ENCODE measurements around the gene CD81. TPM values are rescaled to one million over a fixed set of nuclear protein-coding genes. Genes with fewer than 3 reads are reported as not detected.

CD81 gene
- total and polyA plus RNA-seq, 10 of the 15 experiments (the other 5 are each of a cell fraction or from before 2014, with no cell fraction given) = 2.0 to 145 (median 57.2) TPM

- H4K20me1 ChIP-seq (ENCODE audit: control insufficient read depth, insufficient read depth) = no peaks in the 10 kb centered on the region
- in situ Hi-C loops (cut with MboI) = no loop called here
- ChIA-PET POLR2A (no interaction called here), RAD21 (ENCODE audit: unreplicated experiment) (interaction anchor here (0.6 kb wide), 1 partner anchor 620 kb away, joined by 3 read pairs; no protein-coding TSS in a partner anchor), SMC1A (ENCODE audit: uncharacterized antibody, unreplicated experiment) (no interaction called here), CTCF (interaction anchor here (5.1 kb wide), 1 partner anchor 97 kb away, joined by 37 read pairs; no protein-coding TSS in a partner anchor)
- intact Hi-C loops (cut with micrococcal nuclease; ENCODE audit: unreplicated experiment) = loop anchor here (5.0 kb wide), 1 partner anchor 550 kb away; the partner anchor contains the start of gene LSP1
- peak overlapping the region; percentile 92; the same call in 1 of the 2 replicates for H3K4me3 ChIP-seq
- no peaks in the 10 kb centered on the region for H3K27me3 ChIP-seq (replicated peaks in 1 of 2; ENCODE audit: control insufficient read depth in 2 of 2, insufficient read depth in 2 of 2, low read length in 1 of 2)
- H3K9ac ChIP-seq (ENCODE audit: control insufficient read depth, insufficient read depth, low read length) = 0 out of 2 replicates have a peak overlapping the region, but pooled peaks have one; percentile 81
- no peak overlapping the region for H3K27ac ChIP-seq (ENCODE audit: control insufficient read depth, insufficient read depth)
- FAIRE-seq = no peak
- 93% methylated on average over 12 of the region's 13 CpGs for WGBS (ENCODE audit: insufficient coverage, insufficient replicate concordance, low lambda C conversion rate, missing lambda C conversion rate)
- no peak for DNase-seq (ENCODE audit: low read depth, low spot score)
- peaks cover 4 to 5% of the 10 kb centered on the region in 2 experiments; a peak in 3 of 4 replicates for H3K36me3 ChIP-seq (ENCODE audit: control insufficient read depth in 2 of 2, insufficient read depth in 2 of 2, low read length in 1 of 2)
- H3K9me3 ChIP-seq (replicated peaks; ENCODE audit: control insufficient read depth, insufficient read depth, low read length) = no peaks in the 10 kb centered on the region
- no TSS peak for BruUV-seq (replicated peaks)
- peaks cover 10% of the 10 kb centered on the region for H3K4me1 ChIP-seq (ENCODE audit: control insufficient read depth, insufficient read depth, low read length)
- no peak overlapping the region for H2AFZ ChIP-seq (ENCODE audit: control insufficient read depth, low read depth, low read length)
- H3K79me2 ChIP-seq (ENCODE audit: control insufficient read depth, insufficient read depth, low read length) = peaks cover 24% of the 10 kb centered on the region
- 0 out of 2 replicates have a peak, but pooled peaks have one; percentile 24 for TF ChIP-seq POLR2A (IDR thresholded peaks at IDR 0.05; ENCODE audit: low read depth, low read length)
- TF ChIP-seq POLR2AphosphoS5 (IDR thresholded peaks at IDR 0.05; ENCODE audit: low read length) = no peak
- no peak for TF ChIP-seq SMARCA5 (IDR thresholded peaks at IDR 0.05)
- no peak for TF ChIP-seq SRF (IDR thresholded peaks at IDR 0.05; ENCODE audit: low read depth in 2 of 2, low read length in 2 of 2)
- ATAC-seq = no peak
- H3K4me2 ChIP-seq (ENCODE audit: control insufficient read depth, insufficient read depth) = peak overlapping the region; percentile 93
Measured at GRCh38 chr11:2402106-2402505, 25.0 kb downstream of the CD81 start.

DNA sequence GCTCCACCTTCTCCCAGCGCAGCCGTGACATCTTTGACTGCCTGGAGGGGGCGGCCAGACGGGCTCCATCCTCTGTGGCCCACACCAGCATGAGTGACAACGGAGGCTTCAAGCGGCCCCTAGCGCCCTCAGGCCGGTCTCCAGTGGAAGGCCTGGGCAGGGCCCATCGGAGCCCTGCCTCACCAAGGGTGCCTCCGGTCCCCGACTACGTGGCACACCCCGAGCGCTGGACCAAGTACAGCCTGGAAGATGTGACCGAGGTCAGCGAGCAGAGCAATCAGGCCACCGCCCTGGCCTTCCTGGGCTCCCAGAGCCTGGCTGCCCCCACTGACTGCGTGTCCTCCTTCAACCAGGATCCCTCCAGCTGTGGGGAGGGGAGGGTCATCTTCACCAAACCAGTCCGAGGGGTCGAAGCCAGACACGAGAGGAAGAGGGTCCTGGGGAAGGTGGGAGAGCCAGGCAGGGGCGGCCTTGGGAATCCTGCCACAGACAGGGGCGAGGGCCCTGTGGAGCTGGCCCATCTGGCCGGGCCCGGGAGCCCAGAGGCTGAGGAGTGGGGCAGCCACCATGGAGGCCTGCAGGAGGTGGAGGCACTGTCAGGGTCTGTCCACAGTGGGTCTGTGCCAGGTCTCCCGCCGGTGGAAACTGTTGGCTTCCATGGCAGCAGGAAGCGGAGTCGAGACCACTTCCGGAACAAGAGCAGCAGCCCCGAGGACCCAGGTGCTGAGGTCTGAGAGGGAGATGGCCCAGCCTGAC, 26.0 kb downstream of the CD81 start:
- no peak for ATAC-seq
- ChIA-PET SMC1A (ENCODE audit: uncharacterized antibody, unreplicated experiment) (no interaction called here), CTCF (interaction anchor here (1.1 kb wide), 1 partner anchor 16 kb away, joined by 3 read pairs; no protein-coding TSS in a partner anchor), RAD21 (ENCODE audit: unreplicated experiment) (no interaction called here), POLR2A (no interaction called here)
- no peaks in the 10 kb centered on the region for H3K27me3 ChIP-seq (replicated peaks in 1 of 2; ENCODE audit: control insufficient read depth in 2 of 2, insufficient read depth in 2 of 2, low read length in 1 of 2)
- intact Hi-C loops (cut with micrococcal nuclease; ENCODE audit: unreplicated experiment) = loop anchor here (5.0 kb wide), 1 partner anchor 551 kb away; the partner anchor contains the start of gene LSP1
- in situ Hi-C loops (cut with MboI) = no loop called here
- FAIRE-seq = no peak
- H3K27ac ChIP-seq (ENCODE audit: control insufficient read depth, insufficient read depth) = no peak overlapping the region
- H3K4me1 ChIP-seq (ENCODE audit: control insufficient read depth, insufficient read depth, low read length) = peaks cover 10% of the 10 kb centered on the region
- peaks cover 2 to 5% of the 10 kb centered on the region in 2 experiments; a peak in 3 of 4 replicates for H3K36me3 ChIP-seq (ENCODE audit: control insufficient read depth in 2 of 2, insufficient read depth in 2 of 2, low read length in 1 of 2)
- H3K4me2 ChIP-seq (ENCODE audit: control insufficient read depth, insufficient read depth) = no peak overlapping the region
- H3K9me3 ChIP-seq (replicated peaks; ENCODE audit: control insufficient read depth, insufficient read depth, low read length) = no peaks in the 10 kb centered on the region
- TF ChIP-seq, protein P1, sequence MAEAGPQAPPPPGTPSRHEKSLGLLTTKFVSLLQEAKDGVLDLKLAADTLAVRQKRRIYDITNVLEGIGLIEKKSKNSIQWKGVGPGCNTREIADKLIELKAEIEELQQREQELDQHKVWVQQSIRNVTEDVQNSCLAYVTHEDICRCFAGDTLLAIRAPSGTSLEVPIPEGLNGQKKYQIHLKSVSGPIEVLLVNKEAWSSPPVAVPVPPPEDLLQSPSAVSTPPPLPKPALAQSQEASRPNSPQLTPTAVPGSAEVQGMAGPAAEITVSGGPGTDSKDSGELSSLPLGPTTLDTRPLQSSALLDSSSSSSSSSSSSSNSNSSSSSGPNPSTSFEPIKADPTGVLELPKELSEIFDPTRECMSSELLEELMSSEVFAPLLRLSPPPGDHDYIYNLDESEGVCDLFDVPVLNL (IDR thresholded peaks at IDR 0.05; ENCODE audit: low read depth, low read length) = no peak
- TF ChIP-seq NKRF (conservative IDR thresholded peaks at IDR 0.05) (no peak), EZH2 (IDR thresholded peaks at IDR 0.05; ENCODE audit: borderline replicate concordance, control insufficient read depth, low read depth, low read length) (no peak), POLR2A (IDR thresholded peaks at IDR 0.05; ENCODE audit: low read depth, low read length) (peak; percentile 40)
- H4K20me1 ChIP-seq (ENCODE audit: control insufficient read depth, insufficient read depth) = no peaks in the 10 kb centered on the region
- H3K79me2 ChIP-seq (ENCODE audit: control insufficient read depth, insufficient read depth, low read length) = peaks cover 24% of the 10 kb centered on the region
- no peak for DNase-seq (ENCODE audit: low read depth, low spot score)
- no peak overlapping the region for H3K9ac ChIP-seq (ENCODE audit: control insufficient read depth, insufficient read depth, low read length)
- BruUV-seq (replicated peaks) = no TSS peak
- WGBS (ENCODE audit: insufficient coverage, insufficient replicate concordance, low lambda C conversion rate, missing lambda C conversion rate) = 96% methylated on average over 31 of the region's 31 CpGs
- no peak overlapping the region for H2AFZ ChIP-seq (ENCODE audit: control insufficient read depth, low read depth, low read length)
- no peak overlapping the region for H3K4me3 ChIP-seq

Measured in GM12878 (cell line).